Measurements from ENCODE around the gene ZNF185.
A peak's percentile ranks its signal among the peaks of the same experiment; 100 is the strongest.

ZNF185 gene

GRCh38 chrX:152917656-152918579 lies 20.1 kb downstream of the ZNF185 start:
- DNase-seq (ENCODE audit: low read depth in 3 of 3): no peak

DNA sequence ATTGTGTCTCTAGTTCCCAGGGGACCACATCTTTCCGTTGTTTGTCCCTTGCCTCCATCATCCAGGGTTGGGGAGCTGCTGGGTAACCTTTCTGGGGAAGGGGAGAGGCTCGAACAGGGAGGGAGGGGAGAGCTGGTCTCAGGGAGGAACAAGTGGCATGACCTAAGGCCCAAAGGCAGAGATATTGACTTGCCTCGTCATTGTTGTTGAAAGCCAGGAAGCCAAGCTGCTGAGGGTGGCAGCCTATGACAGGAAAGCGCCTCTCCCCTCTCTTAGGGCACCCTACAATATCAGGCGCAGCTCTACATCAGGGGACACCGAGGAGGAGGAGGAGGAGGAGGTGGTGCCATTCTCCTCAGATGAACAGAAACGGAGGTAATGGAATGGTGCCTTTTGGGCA lies 20.8 kb downstream of the ZNF185 start:
- DNase-seq (ENCODE audit: low read depth in 3 of 3): no peak

DNA sequence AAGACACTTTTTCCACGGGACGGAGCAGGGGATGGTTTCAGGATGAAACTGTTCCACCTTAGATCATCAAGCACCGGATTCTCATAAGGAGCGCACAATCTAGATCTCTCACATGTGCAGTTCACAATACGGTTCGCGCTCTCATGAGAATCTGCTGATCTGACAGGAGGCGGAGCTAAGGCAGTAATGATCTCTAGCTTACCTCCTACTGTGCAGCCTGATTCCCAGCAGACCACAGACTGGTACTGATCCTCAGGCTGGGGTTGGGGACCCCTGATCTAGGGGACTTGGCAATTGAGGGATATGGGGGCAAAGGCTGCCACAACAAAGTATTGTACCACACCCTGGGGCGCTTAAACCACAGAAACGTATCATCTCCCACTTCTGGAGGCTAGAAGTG lies 25.7 kb downstream of the ZNF185 start:
- DNase-seq (ENCODE audit: low read depth in 3 of 3): no peak

DNA sequence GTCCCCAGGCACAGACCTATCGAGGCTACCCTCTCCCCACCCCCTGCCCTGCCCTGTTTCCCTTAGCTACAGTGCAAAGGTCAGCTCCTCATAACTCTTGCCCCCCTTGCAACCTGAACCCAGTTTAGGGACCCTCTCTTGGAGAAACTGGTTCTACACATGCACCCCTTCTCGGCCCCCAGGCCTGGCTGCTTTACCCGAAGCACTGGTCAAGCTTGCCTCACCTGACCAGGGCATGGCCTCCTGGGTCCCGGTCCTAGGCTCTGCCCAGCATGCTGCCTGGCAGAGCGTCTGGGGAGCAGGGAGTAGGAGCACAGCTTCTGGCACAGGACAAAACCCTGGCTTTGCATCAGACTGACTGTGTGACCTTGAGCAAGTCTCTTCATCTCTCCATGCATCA lies 28.0 kb downstream of the ZNF185 start:
- no peak for DNase-seq (ENCODE audit: low read depth in 3 of 3)

GRCh38 chrX:152926279-152926678 lies 28.4 kb downstream of the ZNF185 start:
- peak in 2 of 3 experiments; percentile 14 to 26 for DNase-seq (ENCODE audit: low read depth in 3 of 3)

DNA sequence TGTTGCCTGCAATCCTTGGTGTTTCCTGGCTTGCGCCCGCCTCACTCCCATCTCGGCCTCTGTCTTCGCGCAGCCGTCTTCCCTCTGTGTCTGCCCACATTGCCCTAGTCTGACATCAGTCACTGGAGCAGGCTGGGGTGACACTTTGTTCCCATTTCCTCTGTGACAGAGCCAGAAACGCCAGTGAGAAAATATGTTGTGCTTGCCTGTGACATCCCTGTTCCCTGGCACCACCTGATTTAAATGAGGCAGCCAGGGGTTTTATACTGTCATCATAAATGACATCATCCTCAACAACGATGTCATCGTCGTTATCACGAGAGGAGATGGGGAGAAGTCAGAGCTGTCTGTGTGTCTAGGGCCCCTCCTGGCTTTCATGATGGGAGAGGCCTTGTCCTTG lies 29.1 kb downstream of the ZNF185 start:
- DNase-seq (ENCODE audit: low read depth in 3 of 3): no peak

GRCh38 chrX:152927858-152928760 lies 30.2 kb downstream of the ZNF185 start:
- no peak for DNase-seq (ENCODE audit: low read depth in 3 of 3)

- DNase-seq (ENCODE audit: low read depth in 3 of 3): no peak
These were observed 31.0 kb downstream of the ZNF185 start for GRCh38 chrX:152928761-152929400.

- no peak for DNase-seq (ENCODE audit: low read depth in 3 of 3)
These were observed 32.0 kb downstream of the ZNF185 start for GRCh38 chrX:152929898-152930297.

DNA sequence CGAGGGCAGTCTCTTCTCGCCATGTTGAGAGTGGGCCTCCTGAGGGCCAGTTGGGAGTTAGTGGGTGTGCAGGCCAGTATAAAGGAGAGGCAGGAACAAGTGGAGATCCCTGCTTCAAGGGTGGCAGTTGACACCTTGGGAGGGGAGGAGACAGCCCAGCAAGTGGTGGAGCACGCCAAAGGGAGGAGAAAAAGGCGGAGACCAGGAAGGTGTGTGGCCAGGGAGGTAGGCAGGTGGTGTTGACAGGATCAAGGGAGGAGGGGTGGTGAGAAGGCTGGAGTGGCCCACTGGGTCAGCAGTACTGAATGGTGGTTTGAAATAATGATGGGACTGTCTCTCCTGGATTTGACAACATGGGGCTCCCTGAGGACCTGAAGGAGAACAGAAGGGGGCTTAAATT lies 32.6 kb downstream of the ZNF185 start:
- no peak for DNase-seq (ENCODE audit: low read depth in 3 of 3)

GRCh38 chrX:152932144-152932543 lies 34.3 kb downstream of the ZNF185 start:
- DNase-seq (ENCODE audit: low read depth in 3 of 3): no peak

GRCh38 chrX:152932598-152933175 lies 34.8 kb downstream of the ZNF185 start:
- no peak for DNase-seq (ENCODE audit: low read depth in 3 of 3)

DNA sequence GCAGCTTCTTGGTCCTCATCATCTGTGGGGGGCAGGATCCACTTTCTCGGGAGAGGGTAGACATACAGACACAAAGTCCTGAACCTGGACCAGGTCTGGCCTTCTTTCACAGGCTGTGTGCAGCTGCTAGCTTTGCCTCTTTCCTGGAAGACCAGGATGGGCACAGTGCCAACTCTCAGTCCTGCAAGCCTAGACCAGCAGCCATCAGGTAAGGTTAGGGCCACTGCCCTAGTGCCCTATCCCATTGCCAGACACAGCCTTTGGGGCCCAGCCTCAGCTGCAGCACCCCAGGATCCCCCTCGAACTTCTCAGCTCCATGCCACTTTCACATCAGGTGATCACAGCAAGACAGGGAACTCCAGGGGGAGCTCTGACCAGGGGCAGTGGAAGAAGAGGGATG lies 38.4 kb downstream of the ZNF185 start:
- no peak for DNase-seq (ENCODE audit: low read depth in 3 of 3)

- DNase-seq (ENCODE audit: low read depth in 3 of 3): no peak
These were observed 39.4 kb downstream of the ZNF185 start for GRCh38 chrX:152937236-152937635.

GRCh38 chrX:152941328-152942076 lies 43.6 kb downstream of the ZNF185 start:
- DNase-seq (ENCODE audit: low read depth in 3 of 3): peak; percentile 71 to 81 (median 79)

DNA sequence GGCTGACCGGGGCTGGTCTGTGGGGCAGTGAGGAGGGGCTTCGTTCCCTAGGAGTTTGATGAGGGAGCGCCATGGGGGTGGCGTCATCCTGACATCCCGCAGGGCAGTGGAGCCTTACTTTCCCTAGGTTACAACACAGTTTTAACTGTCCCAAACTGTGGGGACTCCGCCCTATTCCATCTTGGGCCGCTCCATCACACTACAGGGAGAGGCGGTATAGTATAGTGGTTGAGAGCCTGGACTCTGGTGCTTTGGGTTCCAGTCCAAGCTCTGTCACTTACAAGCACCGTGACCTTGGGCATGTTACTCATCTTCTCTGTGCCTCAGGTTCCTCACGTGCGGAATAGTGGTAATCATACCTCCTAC lies 44.2 kb downstream of the ZNF185 start:
- no peak for DNase-seq (ENCODE audit: low read depth in 3 of 3)

GRCh38 chrX:152943826-152944225 lies 46.0 kb downstream of the ZNF185 start:
- no peak for DNase-seq (ENCODE audit: low read depth in 3 of 3)

DNA sequence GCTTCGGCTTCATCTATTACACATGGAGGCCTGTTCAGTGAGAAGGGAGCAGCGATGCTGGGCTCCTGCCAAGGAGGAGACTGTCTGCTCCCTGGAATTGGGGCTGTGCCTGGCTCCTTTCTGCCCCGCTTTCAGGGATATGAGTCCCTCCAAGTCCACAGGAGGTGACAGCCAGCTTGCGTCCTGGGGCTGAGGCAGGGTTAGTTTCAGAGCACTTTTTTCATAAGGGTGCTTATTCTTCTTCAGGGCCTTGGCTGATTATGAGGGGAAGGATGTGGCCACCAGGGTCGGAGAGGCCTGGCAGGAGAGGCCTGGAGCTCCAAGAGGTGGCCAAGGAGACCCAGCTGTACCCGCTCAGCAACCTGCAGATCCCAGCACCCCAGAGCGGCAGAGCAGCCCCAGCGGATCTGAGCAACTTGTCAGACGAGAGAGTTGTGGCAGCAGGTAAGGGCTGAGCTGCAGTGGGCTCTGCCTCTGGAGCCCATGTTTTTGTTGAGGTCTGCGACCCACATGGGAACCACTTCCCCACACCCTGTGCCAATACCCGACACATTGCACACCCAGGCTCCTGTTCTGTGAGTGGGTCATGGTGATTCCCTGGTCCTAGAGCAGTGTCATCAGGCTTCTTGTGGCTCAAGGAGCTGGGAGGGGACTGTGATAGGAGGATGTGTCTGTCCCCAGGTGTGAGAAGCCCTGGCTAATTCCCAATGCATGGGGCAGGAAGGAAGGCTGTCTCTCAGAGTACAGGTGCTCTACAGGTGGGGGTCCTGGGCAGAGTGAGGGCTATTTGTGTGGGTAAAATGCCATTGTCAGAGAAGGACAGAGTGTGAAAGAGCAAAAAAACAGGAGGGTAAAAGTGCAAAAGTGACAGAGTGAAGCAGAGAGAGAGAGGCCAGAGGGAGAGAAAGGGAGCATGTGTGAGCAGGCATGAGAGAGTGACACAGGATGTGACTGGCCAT lies 47.4 kb downstream of the ZNF185 start:
- DNase-seq (ENCODE audit: low read depth in 3 of 3): no peak

- no peak for DNase-seq (ENCODE audit: low read depth in 3 of 3)
These were observed 48.8 kb downstream of the ZNF185 start for GRCh38 chrX:152946681-152947080.

Measured in stimulated activated CD4-positive, alpha-beta T cell treated with anti-CD3 and anti-CD28 coated beads, TNF-alpha, amount 100 ng/mL, for 4 hours (primary cell).